ENCODE measurements around the gene EMCN. TPM values are rescaled to one million over a fixed set of nuclear protein-coding genes. Genes with fewer than 3 reads are reported as not detected.

Gene EMCN
- total RNA-seq, 1 experiment from 2014 or later, result not detected

GRCh38 chr4:100421361-100421978 is 96.4 kb downstream of the EMCN start:
- in situ Hi-C loops (cut with HindIII; ENCODE audit: low pct_unique_long_range_greater_than_20kb, low sequenced_read_pairs) (no loop called here), intact Hi-C loops (cut with micrococcal nuclease; ENCODE audit: unreplicated experiment) (no loop called here)
- ChIA-PET CTCF (no interaction called here), POLR2A (no interaction called here)
- no TSS peak for BruUV-seq (replicated peaks)
- H3K36me3 ChIP-seq (ENCODE audit: control insufficient read depth, insufficient read depth, low read length), result no peaks in the 10 kb centered on the region
- TF ChIP-seq POLR2AphosphoS5 (IDR thresholded peaks at IDR 0.05; ENCODE audit: low read depth, low read length) (no peak), TCF7L2 (IDR thresholded peaks at IDR 0.05; ENCODE audit: low read depth, low read length) (no peak), CTCF (IDR thresholded peaks at IDR 0.05) (peak; percentile 44; the same call in 1 of the 2 replicates)
- H3K27me3 ChIP-seq (ENCODE audit: control insufficient read depth, insufficient read depth, low read length), result no peaks in the 10 kb centered on the region
- ATAC-seq (no peak), DNase-seq (ENCODE audit: low read depth, low spot score) (no peak)
- no peak overlapping the region for H3K27ac ChIP-seq (ENCODE audit: low read length)
- no peaks in the 10 kb centered on the region for H3K9me3 ChIP-seq (ENCODE audit: control insufficient read depth, insufficient read depth, low read depth, low read length)
- no peak overlapping the region for H3K4me3 ChIP-seq (ENCODE audit: low read depth in 2 of 2, low read length in 2 of 2)
- no peaks in the 10 kb centered on the region for H3K4me1 ChIP-seq (ENCODE audit: control insufficient read depth, insufficient read depth, low read length)

GRCh38 chr4:100420571-100420970 is 97.3 kb downstream of the EMCN start:
- CTCF ChIA-PET, result no interaction called here
- TF ChIP-seq CTCF (IDR thresholded peaks at IDR 0.05) (no peak), SIN3A (IDR thresholded peaks at IDR 0.05; ENCODE audit: borderline replicate concordance, insufficient read depth, low read depth, low read length) (no peak)
- no peak for DNase-seq (ENCODE audit: low read depth, low spot score)

GRCh38 chr4:100417565-100417964 is 100.3 kb downstream of the EMCN start:
- H3K27me3 ChIP-seq (ENCODE audit: control insufficient read depth, insufficient read depth, low read length), result no peaks in the 10 kb centered on the region
- TF ChIP-seq TCF7L2 (IDR thresholded peaks at IDR 0.05; ENCODE audit: low read depth, low read length) (no peak), POLR2AphosphoS5 (IDR thresholded peaks at IDR 0.05; ENCODE audit: low read depth, low read length) (no peak), SIN3A (IDR thresholded peaks at IDR 0.05; ENCODE audit: borderline replicate concordance, insufficient read depth, low read depth, low read length) (no peak), REST (IDR thresholded peaks at IDR 0.05; ENCODE audit: insufficient read depth in 1 of 2, low read depth in 2 of 2, low read length in 1 of 2) (no peak), CTCF (IDR thresholded peaks at IDR 0.05) (no peak)
- no peaks in the 10 kb centered on the region for H3K9me3 ChIP-seq (ENCODE audit: control insufficient read depth, insufficient read depth, low read depth, low read length)
- no peak for ATAC-seq
- intact Hi-C loops (cut with micrococcal nuclease; ENCODE audit: unreplicated experiment), result no loop called here
- H3K4me3 ChIP-seq (ENCODE audit: low read depth in 2 of 2, low read length in 2 of 2), result no peak overlapping the region
- in situ Hi-C loops (cut with HindIII; ENCODE audit: low pct_unique_long_range_greater_than_20kb, low sequenced_read_pairs), result no loop called here
- BruUV-seq (replicated peaks), result no TSS peak
- DNase-seq (ENCODE audit: low read depth, low spot score), result no peak
- POLR2A ChIA-PET, result no interaction called here
- no peaks in the 10 kb centered on the region for H3K4me1 ChIP-seq (ENCODE audit: control insufficient read depth, insufficient read depth, low read length)
- no peak overlapping the region for H3K27ac ChIP-seq (ENCODE audit: low read length)
- no peaks in the 10 kb centered on the region for H3K36me3 ChIP-seq (ENCODE audit: control insufficient read depth, insufficient read depth, low read length)
- CTCF ChIA-PET, result no interaction called here

More at GRCh38 chr4:100420571-100420970, 97.3 kb downstream of the EMCN start:
- in situ Hi-C loops (cut with HindIII; ENCODE audit: low pct_unique_long_range_greater_than_20kb, low sequenced_read_pairs) (no loop called here), intact Hi-C loops (cut with micrococcal nuclease; ENCODE audit: unreplicated experiment) (no loop called here)
- Histone ChIP-seq H3K9me3 (ENCODE audit: control insufficient read depth, insufficient read depth, low read depth, low read length) (no peaks in the 10 kb centered on the region), H3K27ac (ENCODE audit: low read length) (no peak overlapping the region), H3K4me3 (ENCODE audit: low read depth in 2 of 2, low read length in 2 of 2) (no peak overlapping the region), H3K27me3 (ENCODE audit: control insufficient read depth, insufficient read depth, low read length) (no peaks in the 10 kb centered on the region), H3K4me1 (ENCODE audit: control insufficient read depth, insufficient read depth, low read length) (no peaks in the 10 kb centered on the region), H3K36me3 (ENCODE audit: control insufficient read depth, insufficient read depth, low read length) (no peaks in the 10 kb centered on the region)
- POLR2A ChIA-PET, result no interaction called here
- BruUV-seq (replicated peaks), result no TSS peak
- no peak for ATAC-seq

Data from Panc1 (cell line).